Fibroblast of skin of left quadriceps (primary cell): ENCODE data around the gene CCS.
"Not testable (repeated sequence)": the region's sequence is repeated elsewhere in the genome, so short reads cannot be mapped to it uniquely, and the experiment has no call there.

Source experiments
- DNase-seq, 2 experiments: peaks; one replicate each; pipeline ENCODE4 v3.0.0-alpha.2; 2013; ENCODE audit warnings: low read depth in 2 of 2

The CCS gene

GRCh38 chr11:66626382-66626781 is 33.4 kb downstream of the CCS start:
- DNase-seq: no peak

GRCh38 chr11:66626926-66627325 is 33.9 kb downstream of the CCS start:
- no peak for DNase-seq

DNA sequence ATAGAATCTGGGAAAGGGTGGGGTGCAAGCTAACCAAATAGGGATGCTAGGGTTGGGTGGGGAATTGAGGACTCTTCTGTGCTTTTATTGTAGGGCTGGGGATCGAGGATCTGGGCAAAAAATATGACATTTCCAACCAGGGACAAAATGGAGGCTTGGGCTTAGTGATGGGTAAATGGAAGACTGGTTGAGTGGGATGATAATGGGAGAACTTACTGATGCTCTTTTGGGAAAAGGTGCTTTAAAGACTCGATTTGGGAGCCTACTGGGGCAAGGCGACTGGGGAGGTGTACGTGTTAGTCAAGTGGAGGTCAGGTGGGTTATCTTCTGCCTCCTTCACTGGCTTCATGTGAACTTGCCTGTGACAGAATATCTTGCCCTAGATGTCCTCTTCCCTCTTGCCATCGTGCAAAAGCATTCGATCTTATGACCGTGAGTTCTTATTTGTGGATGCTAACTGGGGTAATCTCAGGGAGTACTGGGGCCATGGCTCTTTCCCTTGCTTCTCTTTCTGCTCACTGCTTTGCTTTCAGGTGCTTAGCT is 35.1 kb downstream of the CCS start:
- no peak for DNase-seq

- DNase-seq: no peak
These were observed 36.4 kb downstream of the CCS start for GRCh38 chr11:66629356-66629755.

DNA sequence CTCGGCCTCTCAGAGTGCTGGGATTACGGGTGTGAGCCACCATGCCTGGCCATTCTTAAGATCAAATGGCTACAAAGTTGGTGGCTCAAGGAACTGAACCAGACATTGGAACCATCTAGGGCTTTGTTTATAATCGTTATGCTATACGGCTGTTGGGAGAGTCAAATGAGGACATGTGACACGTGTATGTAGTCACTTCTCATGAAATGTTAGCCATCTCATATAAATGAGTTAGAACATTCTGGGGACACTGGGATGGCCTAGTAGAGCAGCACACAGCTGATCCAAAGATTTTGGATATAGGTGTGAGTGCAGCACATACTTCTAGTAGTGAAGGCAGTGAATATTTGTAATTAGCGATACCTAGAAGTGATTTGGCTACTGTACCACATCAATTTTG is 38.9 kb downstream of the CCS start:
- DNase-seq: no peak

GRCh38 chr11:66632952-66633351 is 40.0 kb downstream of the CCS start:
- DNase-seq: no peak

DNA sequence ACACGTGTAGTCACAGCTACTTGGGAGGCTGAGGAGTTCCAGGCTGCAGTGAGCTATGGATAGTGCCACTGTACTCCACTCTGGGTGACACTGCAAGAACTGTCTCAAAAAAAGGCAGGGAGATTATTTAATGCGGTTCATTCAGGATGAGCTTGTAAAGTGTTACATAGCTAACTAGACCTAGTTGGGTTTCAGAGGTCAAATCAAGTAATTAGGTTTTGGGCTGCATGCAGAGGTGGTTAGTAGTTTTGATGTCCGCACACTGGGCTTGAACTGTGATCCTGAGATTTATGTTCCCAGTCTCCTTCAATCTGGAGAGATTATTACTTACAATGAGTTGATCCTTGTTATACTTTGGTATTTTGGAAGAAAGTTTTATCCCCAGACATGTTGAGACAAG is 43.4 kb downstream of the CCS start:
- DNase-seq: no peak

DNA sequence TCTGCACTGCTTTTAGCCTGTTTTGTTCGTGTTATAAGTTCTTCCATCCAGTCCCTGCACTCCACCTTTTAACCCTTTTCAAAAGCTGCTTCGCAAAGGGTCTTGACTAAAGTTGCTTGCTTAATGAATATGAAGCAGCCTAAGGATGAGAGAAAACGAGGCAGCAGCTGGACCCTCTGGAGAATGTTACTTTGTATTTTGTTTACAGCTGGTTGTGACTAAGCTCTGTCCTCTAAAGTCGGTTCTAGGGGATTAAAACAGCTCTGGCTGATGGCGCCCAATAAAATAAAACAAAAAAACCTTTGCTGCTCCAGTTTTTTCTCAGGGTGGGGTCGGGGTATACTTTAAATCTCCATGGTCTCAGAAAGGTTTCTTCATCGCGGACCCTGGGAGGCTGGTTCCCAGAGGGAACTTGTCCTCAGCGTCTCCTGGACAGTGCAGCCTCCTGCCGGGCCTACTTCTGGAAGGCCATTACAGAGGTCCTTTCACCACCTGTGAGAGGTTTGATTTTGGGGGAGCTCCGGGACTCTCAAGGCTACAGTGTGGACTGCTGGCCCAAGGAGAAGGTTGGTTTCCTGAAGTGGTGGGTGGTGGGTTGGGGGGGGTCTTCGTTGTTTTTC is 44.7 kb downstream of the CCS start:
- no peak for DNase-seq

DNA sequence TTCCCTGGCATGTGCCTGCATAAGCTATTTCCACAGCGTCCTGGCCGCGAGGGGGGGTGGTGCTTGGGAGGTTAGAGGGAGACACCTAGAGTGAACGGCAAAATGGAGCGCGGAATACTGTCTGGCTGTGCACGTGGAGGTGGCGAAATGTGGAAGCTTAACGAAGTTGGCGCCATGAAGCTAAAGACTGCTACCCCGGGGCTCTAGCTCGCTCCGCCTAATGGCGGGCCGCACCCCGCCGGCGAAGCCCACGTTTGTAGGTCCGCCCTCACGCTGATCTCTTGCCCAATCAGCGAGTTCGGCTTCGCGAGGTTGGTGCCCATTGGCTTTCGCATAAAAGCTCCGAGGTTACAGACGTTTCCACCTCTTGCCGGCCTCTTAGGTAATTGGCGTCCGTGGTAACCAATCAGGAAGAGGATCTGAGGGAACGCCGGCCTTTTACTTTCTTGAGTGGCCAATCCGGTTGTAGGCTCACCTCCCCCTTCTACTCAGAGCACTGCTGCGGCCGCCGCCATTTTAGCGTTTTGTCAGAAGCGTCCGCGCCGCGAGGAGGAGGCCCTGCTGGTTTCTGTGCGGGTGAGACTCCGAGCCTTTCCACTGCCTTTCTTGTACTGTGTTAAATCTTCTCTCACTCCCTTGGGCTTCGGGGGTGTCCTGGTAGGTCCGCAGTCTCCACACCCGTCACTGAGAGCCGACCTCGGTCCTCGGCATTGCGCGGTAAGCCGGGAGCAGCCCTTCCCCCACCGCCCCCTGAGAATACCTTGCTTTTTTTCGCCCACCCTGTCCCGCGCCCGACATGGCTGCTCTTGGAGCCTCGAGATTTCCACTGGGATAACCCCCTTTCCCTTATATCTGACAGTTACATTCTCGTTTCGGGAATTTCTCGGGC is 45.4 kb downstream of the CCS start, which contains the start of gene RBM4:
RBM4 (plus strand) TSS at position 527 of the 889 bp plus-strand sequence. CDS start 1,009 bp downstream, outside the sequence.
- DNase-seq: peak; percentile 100

GRCh38 chr11:66639066-66639813 is 46.3 kb downstream of the CCS start:
- DNase-seq: no peak

DNA sequence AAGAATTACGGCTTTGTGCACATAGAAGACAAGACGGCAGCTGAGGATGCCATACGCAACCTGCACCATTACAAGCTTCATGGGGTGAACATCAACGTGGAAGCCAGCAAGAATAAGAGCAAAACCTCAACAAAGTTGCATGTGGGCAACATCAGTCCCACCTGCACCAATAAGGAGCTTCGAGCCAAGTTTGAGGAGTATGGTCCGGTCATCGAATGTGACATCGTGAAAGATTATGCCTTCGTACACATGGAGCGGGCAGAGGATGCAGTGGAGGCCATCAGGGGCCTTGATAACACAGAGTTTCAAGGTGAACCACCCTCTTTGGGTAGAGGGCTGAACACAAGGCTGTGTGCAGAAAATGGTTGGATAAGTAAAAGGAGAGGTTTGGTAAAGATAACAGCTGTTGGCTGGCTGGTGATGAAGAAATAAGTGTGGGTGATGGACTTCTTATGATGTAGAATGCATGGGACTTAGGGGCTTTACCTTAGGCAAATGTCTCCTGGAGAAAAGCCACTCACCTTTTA is 46.9 kb downstream of the CCS start:
- not testable (repeated sequence) for DNase-seq

DNA sequence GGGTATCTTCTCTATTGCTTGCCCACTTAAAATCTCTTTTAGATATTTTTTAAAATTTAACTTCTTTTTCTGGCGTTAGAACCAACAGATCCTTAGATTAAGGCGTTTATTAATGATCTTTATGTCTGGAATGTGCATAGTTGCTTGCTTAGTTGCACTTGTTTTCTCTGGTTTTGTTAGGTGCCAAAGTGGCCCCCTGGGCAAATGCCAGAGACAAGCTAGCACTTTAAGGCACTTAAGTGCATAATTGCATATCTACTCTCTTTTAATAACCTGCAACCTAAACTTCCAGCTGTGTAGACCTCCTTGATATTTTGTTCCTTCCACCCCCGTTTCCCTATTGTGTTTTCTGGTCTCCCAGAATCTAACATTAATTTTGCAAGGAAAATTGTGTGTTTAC is 48.8 kb downstream of the CCS start:
- no peak for DNase-seq

DNA sequence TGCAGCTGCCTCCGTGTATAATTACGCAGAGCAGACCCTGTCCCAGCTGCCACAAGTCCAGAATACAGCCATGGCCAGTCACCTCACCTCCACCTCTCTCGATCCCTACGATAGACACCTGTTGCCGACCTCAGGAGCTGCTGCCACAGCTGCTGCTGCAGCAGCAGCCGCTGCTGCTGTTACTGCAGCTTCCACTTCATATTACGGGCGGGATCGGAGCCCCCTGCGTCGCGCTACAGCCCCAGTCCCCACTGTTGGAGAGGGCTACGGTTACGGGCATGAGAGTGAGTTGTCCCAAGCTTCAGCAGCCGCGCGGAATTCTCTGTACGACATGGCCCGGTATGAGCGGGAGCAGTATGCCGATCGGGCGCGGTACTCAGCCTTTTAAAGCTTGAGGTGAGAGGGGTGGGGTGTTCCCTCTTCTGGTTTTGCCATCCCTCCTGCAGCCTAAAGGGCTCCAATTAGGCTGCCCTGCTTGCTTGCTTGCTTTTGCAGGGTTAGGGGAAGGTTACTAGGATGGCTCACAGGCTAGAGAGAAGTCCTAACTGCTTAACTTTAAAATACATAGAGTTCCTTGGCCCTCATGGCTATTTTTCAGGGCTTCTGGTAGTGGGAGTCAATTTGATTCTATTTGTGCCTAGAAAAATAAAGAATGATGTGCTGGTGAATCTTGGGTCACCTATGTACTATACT is 50.9 kb downstream of the CCS start:
- DNase-seq: no peak

DNA sequence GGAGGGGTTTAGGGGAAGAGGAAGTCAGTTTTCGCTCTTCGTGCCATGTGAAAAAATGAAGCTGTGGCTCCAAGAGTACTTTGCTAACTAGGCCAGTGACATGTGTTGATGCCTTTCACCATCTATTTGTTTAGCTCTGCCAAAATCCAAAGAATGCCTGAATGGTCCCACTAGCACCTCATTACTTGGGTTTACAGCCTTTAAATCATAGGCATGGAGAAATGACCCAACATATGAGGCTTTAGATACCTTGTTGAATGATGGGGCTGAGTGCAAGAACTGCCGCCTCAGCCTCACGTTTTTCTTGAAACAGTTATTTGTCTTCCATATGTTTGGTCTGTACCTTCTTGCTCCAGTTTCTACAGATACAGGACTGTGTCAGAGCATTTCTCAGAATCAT is 53.8 kb downstream of the CCS start:
- no peak for DNase-seq

DNA sequence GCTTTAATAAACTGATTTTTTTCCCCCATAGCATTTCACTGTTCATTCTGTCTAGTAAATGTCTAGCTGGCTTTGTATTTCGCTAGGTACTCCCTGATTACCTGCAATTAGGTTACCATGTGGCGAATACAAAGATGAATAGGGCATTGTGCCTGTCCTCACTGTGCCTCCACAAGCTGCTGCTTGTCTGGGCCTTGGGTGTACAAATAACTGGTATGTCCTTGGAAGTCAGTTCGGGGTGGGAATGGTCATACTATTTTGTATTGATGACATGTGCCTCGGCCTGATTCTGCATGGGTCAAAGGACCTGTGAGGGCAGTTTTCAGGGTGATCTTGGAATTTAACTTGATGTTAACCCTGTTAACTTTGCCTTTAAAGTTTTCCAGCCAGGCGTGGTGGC is 56.9 kb downstream of the CCS start:
- no peak for DNase-seq

DNA sequence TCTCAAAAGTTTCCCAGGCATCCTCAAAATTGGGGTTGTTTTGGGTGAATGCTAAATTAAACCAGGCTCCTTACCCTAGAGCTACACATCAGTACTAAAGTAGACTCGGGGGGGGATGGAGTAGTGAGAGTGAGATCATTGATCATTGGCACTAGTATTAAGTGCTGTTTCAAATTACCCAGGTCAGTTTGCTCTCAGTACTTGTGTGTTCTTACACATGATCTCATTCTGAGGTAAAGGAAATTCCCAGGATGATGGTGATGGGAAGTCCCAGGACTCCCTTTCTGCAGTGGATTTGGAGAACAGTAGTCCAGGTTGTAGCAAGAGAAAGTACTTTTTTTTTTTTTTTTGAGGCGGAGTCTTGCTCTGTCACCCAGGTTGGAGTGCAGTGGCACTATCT is 58.0 kb downstream of the CCS start:
- DNase-seq: no peak

DNA sequence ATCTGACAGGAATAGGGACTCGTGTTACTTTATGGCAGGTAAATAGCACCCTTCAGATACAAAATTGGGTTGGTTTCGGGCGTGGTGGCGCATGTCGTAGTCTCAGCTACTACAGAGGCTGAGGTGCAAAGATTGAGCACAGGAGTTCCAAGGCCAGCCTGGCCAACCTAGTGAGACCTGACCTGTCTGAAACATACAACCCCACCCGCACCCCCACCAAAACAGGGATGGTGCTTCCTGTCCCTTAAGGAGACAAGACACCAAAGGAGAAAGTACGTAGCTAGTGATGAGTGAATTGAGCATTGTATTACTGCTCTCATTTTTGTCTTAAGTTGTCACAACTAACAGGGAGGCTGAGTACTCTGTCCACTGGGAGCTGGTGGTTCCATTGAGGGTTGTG is 59.7 kb downstream of the CCS start:
- DNase-seq: no peak

DNA sequence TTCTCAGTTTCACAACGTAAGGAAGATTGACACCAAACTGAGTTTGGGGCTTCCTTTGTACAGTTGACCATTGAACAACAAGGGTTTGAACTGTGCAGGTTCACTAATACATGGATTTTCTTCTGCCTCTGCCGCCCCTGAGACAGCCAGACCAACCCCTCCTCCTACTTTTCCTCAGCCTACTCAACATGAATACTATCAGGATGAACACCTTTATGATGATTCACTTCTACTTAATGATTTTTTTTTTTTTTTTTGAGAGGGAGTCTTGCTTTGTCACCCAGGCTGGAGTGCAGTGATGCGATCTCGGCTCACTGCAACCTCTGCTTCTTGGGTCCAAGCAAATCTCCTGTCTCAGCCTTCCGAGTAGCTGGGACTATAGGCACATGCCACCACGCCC is 60.1 kb downstream of the CCS start:
- no peak for DNase-seq
